ENCODE data around the gene POLR1B. TPM values are rescaled to one million over a fixed set of nuclear protein-coding genes. Genes with fewer than 3 reads are reported as not detected.

POLR1B gene
- total RNA-seq, 4 donors from 2014 or later = 10.0 to 12.4 (median 10.2) TPM

DNA sequence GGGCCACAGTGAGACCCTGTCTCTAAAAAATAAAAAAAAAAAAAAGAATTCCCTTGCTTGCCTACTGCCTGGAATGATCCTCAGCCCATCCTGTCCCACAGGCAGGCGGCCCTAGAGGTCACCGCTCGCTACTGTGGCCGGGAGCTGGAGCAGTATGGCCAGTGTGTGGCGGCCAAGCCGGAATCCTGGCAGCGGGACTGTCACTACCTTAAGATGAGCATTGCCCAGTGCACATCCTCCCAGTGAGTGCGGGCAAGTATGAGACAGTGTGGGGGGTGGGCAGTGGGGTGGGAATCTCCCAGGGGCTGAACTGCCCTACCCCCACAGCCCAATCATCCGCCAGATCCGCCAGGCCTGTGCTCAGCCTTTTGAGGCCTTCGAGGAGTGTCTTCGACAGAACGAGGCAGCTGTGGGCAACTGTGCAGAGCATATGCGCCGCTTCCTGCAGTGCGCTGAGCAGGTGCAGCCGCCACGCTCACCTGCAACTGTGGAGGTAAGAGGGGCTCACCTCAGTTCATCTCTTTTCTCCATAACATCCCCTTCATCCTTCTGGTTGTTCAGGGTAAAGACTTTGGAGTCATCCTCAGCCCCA is 43.7 kb downstream of the POLR1B start:
- DNase-seq (ENCODE audit: extremely low spot score) = no peak
- Histone ChIP-seq H3K4me3 (no peak overlapping the region), H3K27ac (replicated peaks in 1 of 4) (no peak overlapping the region), H3K27me3 (no peaks in the 10 kb centered on the region), H3K9me3 (no peaks in the 10 kb centered on the region), H3K36me3 (peaks cover 0 to 49% (median 37%) of the 10 kb centered on the region in 4 donors), H3K4me1 (peaks cover 27 to 34% (median 28%) of the 10 kb centered on the region in 4 donors)
- TF ChIP-seq, protein P1, sequence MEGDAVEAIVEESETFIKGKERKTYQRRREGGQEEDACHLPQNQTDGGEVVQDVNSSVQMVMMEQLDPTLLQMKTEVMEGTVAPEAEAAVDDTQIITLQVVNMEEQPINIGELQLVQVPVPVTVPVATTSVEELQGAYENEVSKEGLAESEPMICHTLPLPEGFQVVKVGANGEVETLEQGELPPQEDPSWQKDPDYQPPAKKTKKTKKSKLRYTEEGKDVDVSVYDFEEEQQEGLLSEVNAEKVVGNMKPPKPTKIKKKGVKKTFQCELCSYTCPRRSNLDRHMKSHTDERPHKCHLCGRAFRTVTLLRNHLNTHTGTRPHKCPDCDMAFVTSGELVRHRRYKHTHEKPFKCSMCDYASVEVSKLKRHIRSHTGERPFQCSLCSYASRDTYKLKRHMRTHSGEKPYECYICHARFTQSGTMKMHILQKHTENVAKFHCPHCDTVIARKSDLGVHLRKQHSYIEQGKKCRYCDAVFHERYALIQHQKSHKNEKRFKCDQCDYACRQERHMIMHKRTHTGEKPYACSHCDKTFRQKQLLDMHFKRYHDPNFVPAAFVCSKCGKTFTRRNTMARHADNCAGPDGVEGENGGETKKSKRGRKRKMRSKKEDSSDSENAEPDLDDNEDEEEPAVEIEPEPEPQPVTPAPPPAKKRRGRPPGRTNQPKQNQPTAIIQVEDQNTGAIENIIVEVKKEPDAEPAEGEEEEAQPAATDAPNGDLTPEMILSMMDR (IDR thresholded peaks at IDR 0.05) = no peak
- intact Hi-C loops (cut with DNase I) = loop anchor here (2.0 kb wide), 1 partner anchor 61 kb away; no protein-coding TSS in a partner anchor
- WGBS = 93% methylated on average over 18 of the region's 18 CpGs

DNA sequence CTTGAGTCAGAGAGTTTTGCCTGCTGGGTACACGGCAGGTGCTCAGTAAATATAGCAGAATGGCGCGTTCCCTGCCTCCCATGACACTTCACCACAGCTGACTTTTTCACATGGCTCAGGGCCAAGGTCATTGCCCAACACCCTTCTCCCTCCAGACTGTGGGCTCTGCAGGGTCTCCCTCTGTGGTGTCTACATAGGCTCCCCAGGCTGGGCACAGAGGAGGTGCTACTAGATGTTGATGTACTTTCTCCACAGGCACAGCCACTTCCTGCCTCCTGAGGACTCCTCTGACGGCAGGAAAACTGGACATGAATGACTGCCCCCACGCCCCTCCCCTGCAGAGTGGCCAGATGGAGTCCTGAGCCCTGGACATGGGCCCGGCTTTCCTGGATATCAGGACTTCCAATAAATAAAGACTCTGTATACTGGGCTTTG is 46.4 kb downstream of the POLR1B start:
- intact Hi-C loops (cut with DNase I) = no loop called here
- Histone ChIP-seq H3K4me3 (no peak overlapping the region), H3K4me1 (peaks cover 12 to 19% (median 17%) of the 10 kb centered on the region in 4 donors), H3K36me3 (peaks cover 0 to 56% (median 41%) of the 10 kb centered on the region in 4 donors), H3K9me3 (no peaks in the 10 kb centered on the region), H3K27me3 (no peaks in the 10 kb centered on the region), H3K27ac (replicated peaks in 1 of 4) (no peak overlapping the region)
- TF ChIP-seq POLR2A (IDR thresholded peaks at IDR 0.05; ENCODE audit: low read depth) = no peak
- TF ChIP-seq EP300 (IDR thresholded peaks at IDR 0.05) = no peak
- TF ChIP-seq, protein P1 (IDR thresholded peaks at IDR 0.05) = no peak
- TF ChIP-seq POLR2AphosphoS5 (IDR thresholded peaks at IDR 0.05) = no peak
- 66% methylated on average over 5 of the region's 6 CpGs for WGBS
- DNase-seq (ENCODE audit: extremely low spot score) = no peak

DNA sequence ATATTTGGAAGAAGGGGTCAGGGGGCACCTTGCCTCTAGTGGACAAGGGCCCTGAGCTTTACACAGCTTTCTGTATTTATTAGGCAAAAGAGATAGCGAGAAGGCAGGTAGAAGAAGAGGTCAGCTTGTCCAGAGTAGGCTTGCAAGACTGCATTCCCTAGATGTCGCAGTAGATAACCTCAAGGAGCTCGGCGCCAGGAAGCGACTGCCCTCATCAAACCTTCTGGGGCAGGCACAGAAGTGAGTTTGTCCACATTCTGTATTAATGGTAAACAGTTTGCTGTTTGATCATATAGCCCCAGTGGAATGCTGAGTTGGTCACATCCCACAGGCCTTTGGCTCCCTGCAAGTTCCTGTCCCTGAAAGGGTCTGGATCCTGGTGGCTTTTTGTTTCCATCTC is 49.1 kb downstream of the POLR1B start:
- Histone ChIP-seq H3K27ac (replicated peaks in 1 of 4) (no peak overlapping the region), H3K4me3 (no peak overlapping the region), H3K36me3 (peaks cover 0 to 55% (median 36%) of the 10 kb centered on the region in 4 donors), H3K27me3 (no peaks in the 10 kb centered on the region), H3K4me1 (peaks cover 0 to 2% (median 0%) of the 10 kb centered on the region in 4 donors), H3K9me3 (no peaks in the 10 kb centered on the region)
- 93% methylated on average over 5 of the region's 5 CpGs for WGBS
- TF ChIP-seq POLR2AphosphoS5 (IDR thresholded peaks at IDR 0.05) (no peak), POLR2A (IDR thresholded peaks at IDR 0.05; ENCODE audit: low read depth) (no peak), EP300 (IDR thresholded peaks at IDR 0.05) (no peak)
- TF ChIP-seq, protein P1 (IDR thresholded peaks at IDR 0.05) = no peak
- intact Hi-C loops (cut with DNase I) = no loop called here
- no peak for DNase-seq (ENCODE audit: extremely low spot score)

GRCh38 chr2:112593736-112594135 is 51.5 kb downstream of the POLR1B start:
- H3K36me3 ChIP-seq = peaks cover 0 to 32% (median 17%) of the 10 kb centered on the region in 4 donors
- 94% methylated on average over 4 of the region's 4 CpGs for WGBS
- H3K27ac ChIP-seq (replicated peaks in 1 of 4) = no peak overlapping the region
- H3K27me3 ChIP-seq = no peaks in the 10 kb centered on the region
- intact Hi-C loops (cut with DNase I) = no loop called here
- peaks cover 0 to 1% (median 0%) of the 10 kb centered on the region in 4 donors for H3K4me1 ChIP-seq
- H3K4me3 ChIP-seq = no peak overlapping the region
- DNase-seq (ENCODE audit: extremely low spot score) = no peak
- H3K9me3 ChIP-seq = no peaks in the 10 kb centered on the region
- TF ChIP-seq POLR2A (IDR thresholded peaks at IDR 0.05; ENCODE audit: low read depth) = no peak
- TF ChIP-seq, protein P1 (IDR thresholded peaks at IDR 0.05) = no peak
- no peak for TF ChIP-seq POLR2AphosphoS5 (IDR thresholded peaks at IDR 0.05)
- no peak for TF ChIP-seq EP300 (IDR thresholded peaks at IDR 0.05)
